Superior temporal gyrus (tissue), 1 donor: ENCODE data around the gene PLCXD3.

Source experiments
- DNase-seq: peaks from one replicate; pipeline ENCODE4 v3.0.0-alpha.2; 2016; ENCODE audit errors: extremely low spot score

Gene PLCXD3

GRCh38 chr5:41510176-41510831, at the start of gene PLCXD3:
TSS of gene PLCXD3 (minus strand) at chr5:41510601. CDS start at chr5:41510526, 75 bp downstream.
- DNase-seq, result no peak

- DNase-seq, result peak; percentile 47
These were observed 48.8 kb upstream of the PLCXD3 start for GRCh38 chr5:41559184-41559583.

- no peak for DNase-seq
These were observed 47.9 kb upstream of the PLCXD3 start for GRCh38 chr5:41558295-41558694.

- no peak for DNase-seq
These were observed 37.6 kb upstream of the PLCXD3 start for GRCh38 chr5:41547991-41548390.

- no peak for DNase-seq
These were observed 31.8 kb upstream of the PLCXD3 start for GRCh38 chr5:41542183-41542582.

- DNase-seq, result no peak
These were observed 29.1 kb upstream of the PLCXD3 start for GRCh38 chr5:41539454-41539853.

- no peak for DNase-seq
These were observed 27.2 kb upstream of the PLCXD3 start for GRCh38 chr5:41537581-41537980.

GRCh38 chr5:41532485-41532884, 22.1 kb upstream of the PLCXD3 start:
- DNase-seq, result no peak

GRCh38 chr5:41527201-41527779, 16.9 kb upstream of the PLCXD3 start:
- DNase-seq, result no peak

GRCh38 chr5:41526699-41527098, 16.3 kb upstream of the PLCXD3 start:
- DNase-seq, result no peak

GRCh38 chr5:41524174-41524573, 13.8 kb upstream of the PLCXD3 start:
- no peak for DNase-seq

- no peak for DNase-seq
These were observed 11.9 kb upstream of the PLCXD3 start for GRCh38 chr5:41522193-41522786.

GRCh38 chr5:41519801-41520200, 9.4 kb upstream of the PLCXD3 start:
- DNase-seq, result no peak

GRCh38 chr5:41517909-41518308, 7.5 kb upstream of the PLCXD3 start:
- no peak for DNase-seq

GRCh38 chr5:41511241-41511640, 840 bp upstream of the PLCXD3 start:
- DNase-seq, result no peak

GRCh38 chr5:41509399-41510175, 814 bp downstream of the PLCXD3 start:
- DNase-seq, result no peak

GRCh38 chr5:41508696-41509398, 1.6 kb downstream of the PLCXD3 start:
- DNase-seq, result no peak

- no peak for DNase-seq
These were observed 2.2 kb downstream of the PLCXD3 start for GRCh38 chr5:41508186-41508585.

GRCh38 chr5:41507501-41507900, 2.9 kb downstream of the PLCXD3 start:
- DNase-seq, result no peak

- no peak for DNase-seq
These were observed 6.5 kb downstream of the PLCXD3 start for GRCh38 chr5:41503860-41504259.

- no peak for DNase-seq
These were observed 7.1 kb downstream of the PLCXD3 start for GRCh38 chr5:41503310-41503709.
